Measurements from ENCODE around the gene SDHA.
"Not testable (repeated sequence)": the region's sequence is repeated elsewhere in the genome, so short reads cannot be mapped to it uniquely, and the experiment has no call there.

The SDHA gene

GRCh38 chr5:230711-231110 is 12.6 kb downstream of the SDHA start:
- no peak for DNase-seq
- no peaks in the 10 kb centered on the region for H3K27me3 Mint-ChIP-seq
- peaks cover 98% of the 10 kb centered on the region for H3K36me3 Mint-ChIP-seq (ENCODE audit: insufficient read depth)
- peak overlapping the region in 1 of 2 donors; percentile 63 for H3K27ac Mint-ChIP-seq
- no peaks in the 10 kb centered on the region for H3K9me3 Mint-ChIP-seq
- H3K4me3 Mint-ChIP-seq, result no peak overlapping the region
- no peak for ATAC-seq (replicated peaks)
- peaks cover 2 to 6% of the 10 kb centered on the region in 2 donors for H3K4me1 Mint-ChIP-seq (ENCODE audit: low read depth in 2 of 2)

- Mint-ChIP-seq H3K4me3 (no peak overlapping the region), H3K4me1 (ENCODE audit: low read depth in 2 of 2) (peaks cover 2 to 6% of the 10 kb centered on the region in 2 donors), H3K27me3 (no peaks in the 10 kb centered on the region), H3K36me3 (ENCODE audit: insufficient read depth) (peaks cover 97% of the 10 kb centered on the region), H3K27ac (peak overlapping the region in 1 of 2 donors; percentile 63), H3K9me3 (no peaks in the 10 kb centered on the region)
- ATAC-seq (replicated peaks) (no peak), DNase-seq (no peak)
These were observed 13.5 kb downstream of the SDHA start for GRCh38 chr5:231661-232060.

DNA sequence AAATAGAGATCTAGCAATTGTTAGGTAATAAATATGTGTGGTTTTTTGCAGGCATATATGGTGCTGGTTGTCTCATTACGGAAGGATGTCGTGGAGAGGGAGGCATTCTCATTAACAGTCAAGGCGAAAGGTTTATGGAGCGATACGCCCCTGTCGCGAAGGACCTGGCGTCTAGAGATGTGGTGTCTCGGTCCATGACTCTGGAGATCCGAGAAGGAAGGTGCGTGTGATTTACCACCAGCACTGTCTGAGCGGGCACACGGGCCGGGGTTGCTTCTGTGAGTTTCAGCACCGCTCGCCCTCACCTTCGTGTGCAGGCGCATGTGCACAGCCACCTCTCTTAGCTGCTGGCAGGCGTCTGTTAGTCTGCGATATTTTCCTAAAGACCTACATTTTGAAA is 15.3 kb downstream of the SDHA start:
- peaks cover 96% of the 10 kb centered on the region for H3K36me3 Mint-ChIP-seq (ENCODE audit: insufficient read depth)
- H3K4me1 Mint-ChIP-seq (ENCODE audit: low read depth in 2 of 2); H3K9me3 Mint-ChIP-seq; H3K27ac Mint-ChIP-seq; H3K27me3 Mint-ChIP-seq; ATAC-seq (replicated peaks); DNase-seq; H3K4me3 Mint-ChIP-seq: not testable (repeated sequence)

DNA sequence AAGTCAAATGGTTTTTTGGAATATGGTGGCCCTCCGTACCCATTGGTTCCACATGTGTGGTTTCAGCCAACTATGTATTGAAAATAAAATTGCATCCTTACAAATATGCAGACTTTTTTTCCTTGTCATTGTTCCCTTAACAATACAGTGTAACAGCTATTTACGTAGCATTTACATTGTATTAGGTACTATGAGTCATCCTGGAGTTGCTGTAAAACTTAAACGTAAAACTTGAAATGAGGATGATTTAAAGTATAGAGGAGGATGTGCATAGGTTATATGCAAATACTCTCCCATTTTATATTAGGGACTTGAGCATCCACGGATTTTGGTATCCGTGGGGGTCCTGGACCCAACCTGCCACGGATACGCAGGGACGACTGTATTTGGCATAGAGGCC is 16.3 kb downstream of the SDHA start:
- Mint-ChIP-seq H3K4me3 (no peak overlapping the region), H3K36me3 (ENCODE audit: insufficient read depth) (peaks cover 94% of the 10 kb centered on the region), H3K9me3 (no peaks in the 10 kb centered on the region), H3K4me1 (ENCODE audit: low read depth in 2 of 2) (no peaks in the 10 kb centered on the region), H3K27ac (no peak overlapping the region), H3K27me3 (no peaks in the 10 kb centered on the region)
- no peak for DNase-seq
- no peak for ATAC-seq (replicated peaks)

DNA sequence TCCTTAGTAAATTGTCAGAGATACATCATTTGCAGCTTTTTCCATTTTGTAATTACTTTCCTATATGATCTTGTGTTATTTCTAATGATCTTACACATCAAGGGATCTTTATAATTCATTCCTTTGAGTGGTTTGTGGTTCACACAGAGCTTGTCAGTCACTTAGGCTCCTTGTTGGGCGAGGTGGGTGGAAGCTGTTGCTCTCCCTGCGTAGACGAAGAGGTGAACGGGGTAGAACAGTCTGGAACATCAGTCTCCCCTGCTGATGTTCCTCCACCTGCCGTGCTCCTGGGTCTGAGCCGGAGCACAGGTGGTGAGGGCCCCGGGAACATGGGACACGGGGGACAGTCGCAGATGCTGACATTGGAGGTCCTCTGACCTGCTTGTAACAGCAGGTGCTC is 17.4 kb downstream of the SDHA start:
- not testable (repeated sequence) for H3K4me1 Mint-ChIP-seq (ENCODE audit: low read depth in 2 of 2); H3K4me3 Mint-ChIP-seq; H3K27me3 Mint-ChIP-seq; DNase-seq; ATAC-seq (replicated peaks); H3K9me3 Mint-ChIP-seq
- Mint-ChIP-seq H3K27ac (peak overlapping the region in 1 of 2 donors; percentile 41), H3K36me3 (ENCODE audit: insufficient read depth) (peaks cover 96% of the 10 kb centered on the region)

- not testable (repeated sequence) for H3K9me3 Mint-ChIP-seq; H3K4me1 Mint-ChIP-seq (ENCODE audit: low read depth in 2 of 2); H3K27me3 Mint-ChIP-seq; ATAC-seq (replicated peaks); H3K4me3 Mint-ChIP-seq; H3K27ac Mint-ChIP-seq; DNase-seq
- peaks cover 93% of the 10 kb centered on the region for H3K36me3 Mint-ChIP-seq (ENCODE audit: insufficient read depth)
These were observed 19.8 kb downstream of the SDHA start for GRCh38 chr5:237931-238330.

DNA sequence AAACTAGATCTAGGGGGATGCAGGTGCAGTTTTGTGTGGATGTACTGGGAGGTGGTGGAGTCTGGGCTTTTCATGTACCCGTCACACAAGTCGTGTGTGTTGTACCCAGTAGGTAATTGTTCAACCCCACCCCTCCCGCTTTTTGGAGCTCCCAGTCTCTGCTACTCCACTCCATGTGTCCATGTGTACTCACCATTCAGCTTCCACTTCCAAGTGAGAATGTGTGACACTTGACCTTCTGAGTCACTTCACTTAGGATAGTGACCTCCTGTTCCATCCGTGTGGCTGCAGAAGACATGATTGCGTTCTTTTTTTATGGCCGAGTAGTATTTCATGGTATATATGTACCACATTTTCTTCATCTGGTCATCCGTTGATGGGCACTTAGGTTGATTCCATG is 22.4 kb downstream of the SDHA start:
- H3K27me3 Mint-ChIP-seq; H3K4me1 Mint-ChIP-seq (ENCODE audit: low read depth in 2 of 2); H3K4me3 Mint-ChIP-seq; ATAC-seq (replicated peaks); H3K27ac Mint-ChIP-seq; DNase-seq; H3K9me3 Mint-ChIP-seq: not testable (repeated sequence)
- H3K36me3 Mint-ChIP-seq (ENCODE audit: insufficient read depth), result peaks cover 80% of the 10 kb centered on the region

- not testable (repeated sequence) for H3K9me3 Mint-ChIP-seq; ATAC-seq (replicated peaks); H3K4me3 Mint-ChIP-seq; H3K27me3 Mint-ChIP-seq; DNase-seq; H3K4me1 Mint-ChIP-seq (ENCODE audit: low read depth in 2 of 2); H3K27ac Mint-ChIP-seq
- H3K36me3 Mint-ChIP-seq (ENCODE audit: insufficient read depth), result peaks cover 79% of the 10 kb centered on the region
These were observed 23.0 kb downstream of the SDHA start for GRCh38 chr5:241045-241669.

DNA sequence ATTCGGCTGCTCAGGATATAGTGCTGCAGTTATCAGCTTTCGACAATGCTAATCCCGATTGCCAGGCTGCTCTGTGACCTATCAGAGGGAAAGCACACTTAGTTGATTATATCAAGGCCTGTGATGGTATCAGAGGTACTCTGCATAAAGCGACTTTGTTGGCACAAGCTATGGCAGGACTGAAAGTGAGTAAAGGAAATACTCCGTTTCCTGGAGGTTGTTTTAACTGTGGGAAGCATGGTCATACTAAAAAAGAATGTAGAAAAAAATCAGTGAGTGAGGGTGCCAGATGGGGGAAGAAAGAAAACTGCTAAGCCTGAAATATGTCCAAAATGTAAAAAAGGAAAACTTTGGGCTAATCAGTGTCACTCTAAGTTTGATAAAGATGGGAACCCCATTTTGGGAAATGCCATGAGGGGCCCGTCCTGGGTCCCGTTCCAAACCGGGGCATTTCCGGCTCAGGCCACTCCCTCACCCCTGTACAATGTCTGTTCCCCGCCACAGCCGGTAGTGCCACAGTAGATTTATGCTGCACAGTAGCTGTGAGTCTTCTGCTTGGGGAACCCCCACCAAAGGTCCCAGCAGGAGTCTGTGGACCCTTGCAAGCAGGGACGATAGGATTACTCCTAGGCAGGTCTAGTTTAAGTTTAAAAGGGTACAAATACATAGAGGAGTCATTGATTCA is 25.7 kb downstream of the SDHA start:
- Mint-ChIP-seq H3K36me3 (ENCODE audit: insufficient read depth) (peaks cover 67% of the 10 kb centered on the region), H3K27ac (peak overlapping the region; percentile 15 to 78)
- not testable (repeated sequence) for H3K27me3 Mint-ChIP-seq; H3K4me1 Mint-ChIP-seq (ENCODE audit: low read depth in 2 of 2); H3K4me3 Mint-ChIP-seq; DNase-seq; ATAC-seq (replicated peaks); H3K9me3 Mint-ChIP-seq

GRCh38 chr5:245717-246116 is 27.6 kb downstream of the SDHA start:
- not testable (repeated sequence) for H3K4me1 Mint-ChIP-seq (ENCODE audit: low read depth in 2 of 2); H3K27ac Mint-ChIP-seq; H3K4me3 Mint-ChIP-seq; DNase-seq; H3K27me3 Mint-ChIP-seq; ATAC-seq (replicated peaks); H3K9me3 Mint-ChIP-seq
- H3K36me3 Mint-ChIP-seq (ENCODE audit: insufficient read depth), result peaks cover 50% of the 10 kb centered on the region

GRCh38 chr5:250396-250795 is 32.3 kb downstream of the SDHA start:
- peaks cover 44% of the 10 kb centered on the region for H3K36me3 Mint-ChIP-seq (ENCODE audit: insufficient read depth)
- not testable (repeated sequence) for DNase-seq, H3K4me3 Mint-ChIP-seq, H3K9me3 Mint-ChIP-seq, H3K27me3 Mint-ChIP-seq
- H3K27ac Mint-ChIP-seq, result peak overlapping the region; percentile 3 to 62
- peaks cover 9 to 13% of the 10 kb centered on the region in 2 donors for H3K4me1 Mint-ChIP-seq (ENCODE audit: low read depth in 2 of 2)
- peak; percentile 67 for ATAC-seq (replicated peaks)

DNA sequence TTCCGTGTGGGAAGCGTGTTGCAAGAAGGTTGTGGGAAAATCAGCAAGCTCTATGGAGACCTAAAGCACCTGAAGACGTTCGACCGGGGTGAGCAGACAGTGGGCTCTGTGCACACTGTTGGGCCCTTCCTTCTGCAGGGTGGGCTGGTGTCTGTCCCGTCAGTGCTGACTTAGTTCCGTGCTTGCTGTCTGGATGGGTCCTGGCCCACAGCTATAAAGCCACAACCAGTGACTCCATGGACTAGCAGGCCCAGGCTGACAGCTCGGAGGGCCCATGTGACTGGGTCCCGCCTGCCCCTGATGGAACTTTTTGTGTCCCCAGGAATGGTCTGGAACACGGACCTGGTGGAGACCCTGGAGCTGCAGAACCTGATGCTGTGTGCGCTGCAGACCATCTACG is 32.9 kb downstream of the SDHA start:
- H3K36me3 Mint-ChIP-seq (ENCODE audit: insufficient read depth), result peaks cover 47% of the 10 kb centered on the region
- H3K27me3 Mint-ChIP-seq; DNase-seq; ATAC-seq (replicated peaks); H3K9me3 Mint-ChIP-seq; H3K4me3 Mint-ChIP-seq; H3K27ac Mint-ChIP-seq: not testable (repeated sequence)
- peaks cover 9 to 13% of the 10 kb centered on the region in 2 donors for H3K4me1 Mint-ChIP-seq (ENCODE audit: low read depth in 2 of 2)

- H3K9me3 Mint-ChIP-seq; DNase-seq; H3K4me3 Mint-ChIP-seq; H3K27me3 Mint-ChIP-seq; ATAC-seq (replicated peaks): not testable (repeated sequence)
- peaks cover 9 to 13% of the 10 kb centered on the region in 2 donors for H3K4me1 Mint-ChIP-seq (ENCODE audit: low read depth in 2 of 2)
- peaks cover 50% of the 10 kb centered on the region for H3K36me3 Mint-ChIP-seq (ENCODE audit: insufficient read depth)
- peak overlapping the region; percentile 86 to 93 for H3K27ac Mint-ChIP-seq
These were observed 33.4 kb downstream of the SDHA start for GRCh38 chr5:251538-251937.

GRCh38 chr5:251975-252374 is 33.9 kb downstream of the SDHA start:
- H3K27ac Mint-ChIP-seq, result peak overlapping the region; percentile 86 to 93
- H3K9me3 Mint-ChIP-seq; ATAC-seq (replicated peaks); H3K27me3 Mint-ChIP-seq; DNase-seq: not testable (repeated sequence)
- peaks cover 54% of the 10 kb centered on the region for H3K36me3 Mint-ChIP-seq (ENCODE audit: insufficient read depth)
- peaks cover 9 to 13% of the 10 kb centered on the region in 2 donors for H3K4me1 Mint-ChIP-seq (ENCODE audit: low read depth in 2 of 2)
- H3K4me3 Mint-ChIP-seq, result peak overlapping the region; percentile 61 to 71
